Measurements from ENCODE around the gene SPATA31D3.
"Not testable (repeated sequence)": the region's sequence is repeated elsewhere in the genome, so short reads cannot be mapped to it uniquely, and the experiment has no call there.

Gene SPATA31D3

GRCh38 chr9:81980568-81980967 lies 37.3 kb downstream of the SPATA31D3 start:
- no peak for DNase-seq

- DNase-seq, result no peak
These were observed 38.6 kb downstream of the SPATA31D3 start for GRCh38 chr9:81981883-81982282.

- no peak for DNase-seq
These were observed 41.6 kb downstream of the SPATA31D3 start for GRCh38 chr9:81984928-81985327.

GRCh38 chr9:81986051-81986450 lies 42.8 kb downstream of the SPATA31D3 start:
- DNase-seq, result no peak

GRCh38 chr9:81988472-81988871 lies 45.2 kb downstream of the SPATA31D3 start, which contains the start of gene SPATA31D1:
TSS of gene SPATA31D1 (plus strand) at chr9:81988772. CDS start at chr9:81988819, 47 bp downstream.
- DNase-seq, result not testable (repeated sequence)

- DNase-seq, result no peak
These were observed 46.4 kb downstream of the SPATA31D3 start for GRCh38 chr9:81989700-81990099.

- DNase-seq, result no peak
These were observed 50.4 kb downstream of the SPATA31D3 start for GRCh38 chr9:81993656-81994055.

Data from NCI-H1105 (cell line).